ENCODE results near the gene CYP3A4.
"Not testable (repeated sequence)": the region's sequence is repeated elsewhere in the genome, so short reads cannot be mapped to it uniquely, and the experiment has no call there.

The CYP3A4 gene

GRCh38 chr7:99786726-99787335, 2.8 kb upstream of the CYP3A4 start:
- no peaks in the 10 kb centered on the region for H3F3A ChIP-seq (ENCODE audit: control insufficient read depth, insufficient read depth)
- no peak overlapping the region for H3K4me3 ChIP-seq (ENCODE audit: low read length)
- no peaks in the 10 kb centered on the region for H3K9me2 ChIP-seq (replicated peaks; ENCODE audit: control insufficient read depth, low read length)
- H3K36me3 ChIP-seq (ENCODE audit: control insufficient read depth, low read length), result no peaks in the 10 kb centered on the region
- no peak overlapping the region for H3K4me2 ChIP-seq (ENCODE audit: low read length)
- H4K20me1 ChIP-seq (ENCODE audit: control insufficient read depth, insufficient read depth, low read depth, low read length), result no peaks in the 10 kb centered on the region
- H3K79me2 ChIP-seq (ENCODE audit: control insufficient read depth, low read length), result no peaks in the 10 kb centered on the region
- no peak overlapping the region for H3K27ac ChIP-seq (ENCODE audit: low read depth, low read length)
- no peaks in the 10 kb centered on the region for H3K9me3 ChIP-seq (ENCODE audit: control insufficient read depth, insufficient read depth, low read length)
- TF ChIP-seq EZH2phosphoT487 (IDR thresholded peaks at IDR 0.05; ENCODE audit: borderline replicate concordance, low read length) (no peak), CTCF (IDR thresholded peaks at IDR 0.05; ENCODE audit: low read depth, low read length, poor library complexity, severe bottlenecking) (no peak)
- H3K27me3 ChIP-seq (ENCODE audit: control insufficient read depth, low read length), result peaks cover 17% of the 10 kb centered on the region; the same call in 1 of the 2 replicates
- no peaks in the 10 kb centered on the region for H3K4me1 ChIP-seq (ENCODE audit: control insufficient read depth, low read length)

GRCh38 chr7:99785654-99786053, 1.7 kb upstream of the CYP3A4 start:
- H3F3A ChIP-seq (ENCODE audit: control insufficient read depth, insufficient read depth); H3K36me3 ChIP-seq (ENCODE audit: control insufficient read depth, low read length); H3K4me2 ChIP-seq (ENCODE audit: low read length); H3K4me3 ChIP-seq (ENCODE audit: low read length); H4K20me1 ChIP-seq (ENCODE audit: control insufficient read depth, insufficient read depth, low read depth, low read length); H3K79me2 ChIP-seq (ENCODE audit: control insufficient read depth, low read length); H3K9me3 ChIP-seq (ENCODE audit: control insufficient read depth, insufficient read depth, low read length); H3K9me2 ChIP-seq (replicated peaks; ENCODE audit: control insufficient read depth, low read length); H3K4me1 ChIP-seq (ENCODE audit: control insufficient read depth, low read length); H3K27ac ChIP-seq (ENCODE audit: low read depth, low read length): not testable (repeated sequence)
- peaks cover 27% of the 10 kb centered on the region; the same call in 1 of the 2 replicates for H3K27me3 ChIP-seq (ENCODE audit: control insufficient read depth, low read length)

GRCh38 chr7:99782012-99782953, 1.7 kb downstream of the CYP3A4 start:
- Histone ChIP-seq H3F3A (ENCODE audit: control insufficient read depth, insufficient read depth) (no peaks in the 10 kb centered on the region), H3K4me2 (ENCODE audit: low read length) (no peak overlapping the region), H4K20me1 (ENCODE audit: control insufficient read depth, insufficient read depth, low read depth, low read length) (no peaks in the 10 kb centered on the region), H3K9me3 (ENCODE audit: control insufficient read depth, insufficient read depth, low read length) (no peaks in the 10 kb centered on the region), H3K27me3 (ENCODE audit: control insufficient read depth, low read length) (peaks cover 33% of the 10 kb centered on the region), H3K4me3 (ENCODE audit: low read length) (no peak overlapping the region), H3K9me2 (replicated peaks; ENCODE audit: control insufficient read depth, low read length) (no peaks in the 10 kb centered on the region), H3K4me1 (ENCODE audit: control insufficient read depth, low read length) (no peaks in the 10 kb centered on the region), H3K36me3 (ENCODE audit: control insufficient read depth, low read length) (no peaks in the 10 kb centered on the region), H3K27ac (ENCODE audit: low read depth, low read length) (no peak overlapping the region), H3K79me2 (ENCODE audit: control insufficient read depth, low read length) (no peaks in the 10 kb centered on the region)
- TF ChIP-seq EZH2phosphoT487 (IDR thresholded peaks at IDR 0.05; ENCODE audit: borderline replicate concordance, low read length), result no peak
- TF ChIP-seq CTCF (IDR thresholded peaks at IDR 0.05; ENCODE audit: low read depth, low read length, poor library complexity, severe bottlenecking), result no peak

- no peaks in the 10 kb centered on the region for H3K4me1 ChIP-seq (ENCODE audit: control insufficient read depth, low read length)
- H3K4me2 ChIP-seq (ENCODE audit: low read length), result no peak overlapping the region
- no peaks in the 10 kb centered on the region for H3K9me2 ChIP-seq (replicated peaks; ENCODE audit: control insufficient read depth, low read length)
- H3K4me3 ChIP-seq (ENCODE audit: low read length), result no peak overlapping the region
- no peaks in the 10 kb centered on the region for H3F3A ChIP-seq (ENCODE audit: control insufficient read depth, insufficient read depth)
- no peaks in the 10 kb centered on the region for H3K79me2 ChIP-seq (ENCODE audit: control insufficient read depth, low read length)
- H3K36me3 ChIP-seq (ENCODE audit: control insufficient read depth, low read length), result no peaks in the 10 kb centered on the region
- H3K9me3 ChIP-seq (ENCODE audit: control insufficient read depth, insufficient read depth, low read length), result no peaks in the 10 kb centered on the region
- no peak overlapping the region for H3K27ac ChIP-seq (ENCODE audit: low read depth, low read length)
- H4K20me1 ChIP-seq (ENCODE audit: control insufficient read depth, insufficient read depth, low read depth, low read length), result no peaks in the 10 kb centered on the region
- TF ChIP-seq EZH2phosphoT487 (IDR thresholded peaks at IDR 0.05; ENCODE audit: borderline replicate concordance, low read length) (no peak), CTCF (IDR thresholded peaks at IDR 0.05; ENCODE audit: low read depth, low read length, poor library complexity, severe bottlenecking) (no peak)
- peaks cover 33% of the 10 kb centered on the region for H3K27me3 ChIP-seq (ENCODE audit: control insufficient read depth, low read length)
These were observed 3.4 kb downstream of the CYP3A4 start for GRCh38 chr7:99780588-99780987.
